Endodermal cell (in vitro differentiated cells): ENCODE data around the gene SNX6. TPM values are rescaled to one million over a fixed set of nuclear protein-coding genes. Genes with fewer than 3 reads are reported as not detected.

Source experiments
- DNase-seq: peaks from one replicate; pipeline ENCODE4 v3.0.0-alpha.2; 2017
- H3K27ac ChIP-seq: 2 replicates; pipeline ENCODE4 v1.5.1; 2013; ENCODE audit warnings: mild to moderate bottlenecking, low read depth, low read length, moderate library complexity
- H3K27me3 ChIP-seq: 2 replicates; pipeline ENCODE4 v1.6.1; 2013; ENCODE audit warnings: mild to moderate bottlenecking, low read length, moderate library complexity; ENCODE audit not compliant: insufficient read depth, control insufficient read depth, poor library complexity, severe bottlenecking
- H3K36me3 ChIP-seq: 2 replicates; pipeline ENCODE4 v1.7.0; 2013; ENCODE audit warnings: mild to moderate bottlenecking, low read length, moderate library complexity; ENCODE audit not compliant: control insufficient read depth, insufficient read depth
- H3K4me1 ChIP-seq: one replicate; pipeline ENCODE4 v1.7.0; 2013; ENCODE audit warnings: low read length; ENCODE audit not compliant: control insufficient read depth, insufficient read depth
- H3K4me3 ChIP-seq: 2 replicates; pipeline ENCODE4 v1.5.1; 2013; ENCODE audit warnings: mild to moderate bottlenecking, low read length, moderate library complexity
- H3K9ac ChIP-seq: 2 replicates; pipeline ENCODE4 v1.6.1; 2013; ENCODE audit warnings: mild to moderate bottlenecking, low read length, moderate library complexity; ENCODE audit not compliant: poor library complexity, severe bottlenecking; ENCODE audit errors: extremely low read depth
- H3K9me3 ChIP-seq: 2 replicates; pipeline ENCODE4 v1.6.1; 2013; ENCODE audit warnings: mild to moderate bottlenecking, low read length, moderate library complexity; ENCODE audit not compliant: control insufficient read depth
- H3K27ac Mint-ChIP-seq: 2 replicates; pipeline ENCODE4 v1.8.0; 2020; ENCODE audit warnings: mixed read lengths
- H3K27me3 Mint-ChIP-seq: 2 replicates; pipeline ENCODE4 v1.8.0; 2021; ENCODE audit warnings: mild to moderate bottlenecking, mixed read lengths; ENCODE audit not compliant: insufficient read depth
- H3K36me3 Mint-ChIP-seq: 2 replicates; pipeline ENCODE4 v1.8.0; 2020; ENCODE audit warnings: low read depth, mixed read lengths
- H3K4me1 Mint-ChIP-seq: 2 replicates; pipeline ENCODE4 v1.8.0; 2020; ENCODE audit warnings: mixed read lengths
- H3K4me3 Mint-ChIP-seq: 2 replicates; pipeline ENCODE4 v1.8.0; 2020; ENCODE audit warnings: mild to moderate bottlenecking, moderate library complexity, mixed read lengths
- H3K9me3 Mint-ChIP-seq: 2 replicates; pipeline ENCODE4 v1.8.0; 2020; ENCODE audit warnings: mild to moderate bottlenecking, mixed read lengths
- WGBS, 2 experiments: methylation state at CpG; one replicate each; pipeline versions ENCODE4 v1.1.5 to v1.1.7; 2013; ENCODE audit warnings: missing lambda C conversion rate in 2 of 2, mixed read lengths in 1 of 2; ENCODE audit not compliant: insufficient coverage in 1 of 2, insufficient read length in 1 of 2; 5-methylcytosine and 5-hydroxymethylcytosine counted together
- total RNA-seq, 2 donors: library from RNA; stranded (reverse); fragmentation: NEBNext Ultra II Directional in 1 of 2; extraction: Animal tissue kit (Norgen Biotek cat#: 25700) in 1 of 2; gene quantifications; 2 replicates in 1 of 2; 3 replicates in 1 of 2; pipeline ENCODE4 v1.2.1, GENCODE V29; 2021
- TF ChIP-seq, protein P1 (sequence below): fragments of 200-600 bp; sonication (generic); conservative IDR thresholded peaks from 2 replicates; pipeline ENCODE4 v1.5.0; 2021; ENCODE audit warnings: antibody characterized with exemption, mild to moderate bottlenecking

SNX6 gene
- total RNA-seq, 2 donors from 2014 or later: 69.6 to 73.2 TPM

DNA sequence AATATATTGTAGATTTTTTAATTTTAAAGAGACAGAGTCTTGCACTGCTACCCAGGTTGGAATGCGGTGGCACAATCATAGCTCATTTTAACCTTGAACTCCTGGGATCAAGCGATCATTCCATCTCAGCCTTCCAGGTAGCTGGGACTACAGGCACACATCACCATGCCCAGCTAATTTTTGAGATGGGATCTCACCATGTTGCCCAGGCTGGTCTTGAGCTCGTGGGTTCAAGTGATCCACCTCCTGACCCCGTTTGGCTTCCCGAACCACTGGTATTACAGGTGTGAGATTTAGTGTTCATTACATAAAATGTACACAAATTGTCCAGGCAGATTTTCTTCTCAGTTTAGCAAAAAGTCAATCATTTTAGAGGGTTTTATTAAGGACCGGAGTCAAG, 13.6 kb downstream of the SNX6 start:
- Histone ChIP-seq H3K9me3 (no peaks in the 10 kb centered on the region), H3K27ac (no peak overlapping the region), H3K4me1 (no peaks in the 10 kb centered on the region), H3K36me3 (peaks cover 13% of the 10 kb centered on the region), H3K4me3 (no peak overlapping the region), H3K27me3 (no peaks in the 10 kb centered on the region), H3K9ac (no peak overlapping the region)
- Mint-ChIP-seq H3K36me3 (peaks cover 55% of the 10 kb centered on the region), H3K27me3 (no peaks in the 10 kb centered on the region), H3K9me3 (no peaks in the 10 kb centered on the region), H3K4me1 (no peaks in the 10 kb centered on the region), H3K27ac (no peak overlapping the region), H3K4me3 (no peak overlapping the region)
- TF ChIP-seq, protein P1, sequence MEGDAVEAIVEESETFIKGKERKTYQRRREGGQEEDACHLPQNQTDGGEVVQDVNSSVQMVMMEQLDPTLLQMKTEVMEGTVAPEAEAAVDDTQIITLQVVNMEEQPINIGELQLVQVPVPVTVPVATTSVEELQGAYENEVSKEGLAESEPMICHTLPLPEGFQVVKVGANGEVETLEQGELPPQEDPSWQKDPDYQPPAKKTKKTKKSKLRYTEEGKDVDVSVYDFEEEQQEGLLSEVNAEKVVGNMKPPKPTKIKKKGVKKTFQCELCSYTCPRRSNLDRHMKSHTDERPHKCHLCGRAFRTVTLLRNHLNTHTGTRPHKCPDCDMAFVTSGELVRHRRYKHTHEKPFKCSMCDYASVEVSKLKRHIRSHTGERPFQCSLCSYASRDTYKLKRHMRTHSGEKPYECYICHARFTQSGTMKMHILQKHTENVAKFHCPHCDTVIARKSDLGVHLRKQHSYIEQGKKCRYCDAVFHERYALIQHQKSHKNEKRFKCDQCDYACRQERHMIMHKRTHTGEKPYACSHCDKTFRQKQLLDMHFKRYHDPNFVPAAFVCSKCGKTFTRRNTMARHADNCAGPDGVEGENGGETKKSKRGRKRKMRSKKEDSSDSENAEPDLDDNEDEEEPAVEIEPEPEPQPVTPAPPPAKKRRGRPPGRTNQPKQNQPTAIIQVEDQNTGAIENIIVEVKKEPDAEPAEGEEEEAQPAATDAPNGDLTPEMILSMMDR: no peak
- 95 to 96% methylated on average over 3 to 5 of the region's 6 CpGs for WGBS, 2 experiments
- peak; percentile 13 for DNase-seq

DNA sequence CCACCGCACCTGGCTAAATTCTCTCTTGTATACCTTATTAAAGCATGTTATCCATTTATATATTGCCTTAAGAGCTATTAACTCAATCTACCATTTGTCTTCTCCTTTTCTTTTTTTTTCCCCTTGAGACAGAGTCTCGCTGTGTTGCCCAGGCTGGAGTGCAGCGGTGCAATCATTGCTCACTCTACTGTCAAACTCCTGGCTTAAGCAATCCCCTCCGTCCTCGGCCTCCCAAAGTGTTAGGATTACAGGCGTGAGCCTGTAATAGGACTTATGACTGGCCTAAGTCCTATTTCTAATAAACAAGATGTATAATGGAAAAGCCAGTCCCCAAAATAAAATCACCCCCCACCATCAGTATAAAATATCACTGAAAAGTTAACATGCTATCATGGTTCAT, 14.4 kb downstream of the SNX6 start:
- H3K9me3 Mint-ChIP-seq: no peaks in the 10 kb centered on the region
- H3K27me3 Mint-ChIP-seq: no peaks in the 10 kb centered on the region
- no peak overlapping the region for H3K27ac Mint-ChIP-seq
- H3K4me3 ChIP-seq: no peak overlapping the region
- H3K9me3 ChIP-seq: no peaks in the 10 kb centered on the region
- H3K36me3 ChIP-seq: peaks cover 13% of the 10 kb centered on the region
- H3K9ac ChIP-seq: no peak overlapping the region
- DNase-seq: no peak
- peaks cover 49% of the 10 kb centered on the region for H3K36me3 Mint-ChIP-seq
- no peaks in the 10 kb centered on the region for H3K27me3 ChIP-seq
- H3K4me3 Mint-ChIP-seq: no peak overlapping the region
- TF ChIP-seq, protein P1: no peak
- H3K4me1 ChIP-seq: no peaks in the 10 kb centered on the region
- no peak overlapping the region for H3K27ac ChIP-seq
- 98 to 99% methylated on average over 6 of the region's 6 CpGs for WGBS, 2 experiments
- H3K4me1 Mint-ChIP-seq: no peaks in the 10 kb centered on the region

DNA sequence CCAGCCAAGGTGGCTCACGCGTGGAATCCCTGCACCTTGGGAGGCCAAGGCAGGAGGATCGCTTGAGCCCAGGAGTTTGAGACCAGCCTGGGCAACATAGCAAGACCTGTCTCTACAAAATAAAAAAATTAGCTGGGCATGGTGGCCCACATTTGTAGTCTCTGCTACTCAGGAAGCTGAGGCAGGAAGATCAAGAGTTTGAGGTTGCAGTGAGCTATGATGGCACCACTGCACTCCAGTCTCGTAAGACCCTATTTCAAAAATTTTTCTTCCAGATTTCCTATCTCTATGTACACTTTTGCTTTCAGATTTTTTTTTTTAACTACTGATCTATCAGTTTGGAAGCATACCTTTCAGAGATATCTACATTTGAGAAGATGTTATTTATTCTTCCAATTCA, 15.3 kb downstream of the SNX6 start:
- Mint-ChIP-seq H3K9me3 (no peaks in the 10 kb centered on the region), H3K4me3 (no peak overlapping the region), H3K27ac (no peak overlapping the region), H3K27me3 (no peaks in the 10 kb centered on the region), H3K36me3 (peaks cover 43% of the 10 kb centered on the region), H3K4me1 (no peaks in the 10 kb centered on the region)
- TF ChIP-seq, protein P1: no peak
- Histone ChIP-seq H3K36me3 (peaks cover 17% of the 10 kb centered on the region), H3K4me1 (no peaks in the 10 kb centered on the region), H3K27me3 (no peaks in the 10 kb centered on the region), H3K9ac (no peak overlapping the region), H3K4me3 (no peak overlapping the region), H3K27ac (no peak overlapping the region), H3K9me3 (no peaks in the 10 kb centered on the region)
- WGBS, 2 experiments: 98 to 100% methylated on average over 2 to 4 of the region's 4 CpGs
- no peak for DNase-seq
